ENCODE data around the gene MCTP2.

MCTP2 gene

DNA sequence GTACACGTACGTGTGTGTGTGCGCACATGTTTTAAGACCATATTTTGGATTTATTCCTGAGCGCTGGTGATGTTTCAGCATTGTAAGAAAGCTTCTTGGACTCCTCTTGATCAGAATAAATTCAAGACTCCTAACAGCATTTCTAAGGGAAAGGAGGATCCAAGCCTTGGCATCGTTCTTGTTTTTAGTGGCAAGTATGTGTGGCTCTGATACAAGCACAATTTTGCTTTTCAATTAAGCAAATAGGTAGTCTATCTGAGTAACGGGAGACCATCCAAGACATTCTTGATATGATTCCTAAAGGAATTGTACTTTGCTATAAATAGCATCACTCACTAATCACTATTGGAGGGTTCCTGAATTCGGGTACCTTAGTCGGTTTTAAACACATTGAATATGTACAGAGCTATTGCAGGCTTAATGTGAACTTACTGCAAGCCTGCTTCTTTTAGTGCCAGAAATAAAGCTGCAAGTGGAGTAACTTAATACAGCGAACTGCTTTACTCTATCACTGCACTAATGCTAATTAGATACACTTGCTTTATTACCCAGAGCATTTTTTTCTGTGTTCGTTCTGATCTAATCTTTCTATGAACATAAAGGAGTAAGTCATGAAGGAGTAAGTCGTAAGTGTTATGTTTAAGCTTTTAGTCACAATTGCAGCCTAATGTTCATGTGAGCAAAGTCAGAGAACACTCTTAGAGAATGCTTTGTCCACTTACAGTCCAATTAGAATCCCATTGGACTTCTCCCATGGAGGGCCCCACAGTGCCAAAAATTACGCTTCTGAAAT, 186.3 kb downstream of the MCTP2 start:
- CTCF ChIA-PET, result interaction anchor here (0.6 to 0.7 kb wide), 2 partner anchors 159 to 653 kb away, joined by 3 to 4 read pairs; no protein-coding TSS in a partner anchor
- Histone ChIP-seq H3K4me3 (ENCODE audit: low read depth, low read length) (no peak overlapping the region), H3K9me3 (ENCODE audit: control insufficient read depth, insufficient read depth, low read depth, low read length) (no peaks in the 10 kb centered on the region), H3K27ac (ENCODE audit: extremely low read depth, low read depth, low read length) (peak overlapping the region; percentile 42), H3K36me3 (ENCODE audit: control insufficient read depth in 2 of 2, insufficient read depth in 1 of 2, low read length in 2 of 2) (no peaks in the 10 kb centered on the region), H3K4me1 (ENCODE audit: control insufficient read depth, insufficient read depth, low read length) (peaks cover 43% of the 10 kb centered on the region)
- TF ChIP-seq ZNF362 (tag by site-specific recombination; IDR thresholded peaks at IDR 0.05), result peak; percentile 41; the same call in 1 of the 2 replicates
- no peak for TF ChIP-seq KLF8 (tag by site-specific recombination; IDR thresholded peaks at IDR 0.05)
- TF ChIP-seq, protein P1, sequence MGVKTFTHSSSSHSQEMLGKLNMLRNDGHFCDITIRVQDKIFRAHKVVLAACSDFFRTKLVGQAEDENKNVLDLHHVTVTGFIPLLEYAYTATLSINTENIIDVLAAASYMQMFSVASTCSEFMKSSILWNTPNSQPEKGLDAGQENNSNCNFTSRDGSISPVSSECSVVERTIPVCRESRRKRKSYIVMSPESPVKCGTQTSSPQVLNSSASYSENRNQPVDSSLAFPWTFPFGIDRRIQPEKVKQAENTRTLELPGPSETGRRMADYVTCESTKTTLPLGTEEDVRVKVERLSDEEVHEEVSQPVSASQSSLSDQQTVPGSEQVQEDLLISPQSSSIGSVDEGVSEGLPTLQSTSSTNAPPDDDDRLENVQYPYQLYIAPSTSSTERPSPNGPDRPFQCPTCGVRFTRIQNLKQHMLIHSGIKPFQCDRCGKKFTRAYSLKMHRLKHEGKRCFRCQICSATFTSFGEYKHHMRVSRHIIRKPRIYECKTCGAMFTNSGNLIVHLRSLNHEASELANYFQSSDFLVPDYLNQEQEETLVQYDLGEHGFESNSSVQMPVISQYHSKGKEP (tag by site-specific recombination; IDR thresholded peaks at IDR 0.05), result peak; percentile 97
- TF ChIP-seq ZNF768 (tag by site-specific recombination; IDR thresholded peaks at IDR 0.05), result no peak
- TF ChIP-seq WT1 (tag by site-specific recombination; IDR thresholded peaks at IDR 0.05), result peak; percentile 88
- peak; percentile 26; the same call in 1 of the 2 replicates for TF ChIP-seq OSR2 (tag by site-specific recombination; IDR thresholded peaks at IDR 0.05)
- peak; percentile 42 for TF ChIP-seq GLIS1 (tag by site-specific recombination; IDR thresholded peaks at IDR 0.05)
- TF ChIP-seq ZBTB48 (tag by site-specific recombination; IDR thresholded peaks at IDR 0.05), result no peak
- TF ChIP-seq TRIM28 (IDR thresholded peaks at IDR 0.05; ENCODE audit: borderline replicate concordance, low read length), result peak; percentile 71; the same call in 1 of the 2 replicates
- POLR2A ChIA-PET, result no interaction called here

DNA sequence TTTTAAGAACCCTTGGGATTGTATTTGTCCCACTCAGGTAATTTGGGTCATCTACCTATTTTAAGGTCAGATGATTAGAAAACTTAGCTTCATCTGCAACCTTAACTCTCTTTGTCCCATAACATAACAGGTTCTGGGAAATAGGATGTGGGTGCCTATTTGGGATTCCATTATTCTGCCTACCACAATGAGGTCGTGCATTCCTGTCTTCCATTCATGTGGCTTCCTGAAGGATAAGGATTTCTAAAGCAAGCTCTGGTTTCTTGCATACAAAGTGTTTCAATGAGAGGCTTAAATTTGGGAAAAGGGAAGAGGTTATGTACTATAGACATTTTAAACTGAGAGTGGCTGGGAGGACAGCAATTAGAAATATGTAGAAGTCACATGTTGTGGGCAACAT, 190.3 kb downstream of the MCTP2 start:
- ChIA-PET CTCF (interaction anchor here (1.6 kb wide), 1 partner anchor 9 kb away, joined by 10 read pairs; no protein-coding TSS in a partner anchor), POLR2A (no interaction called here)
- Histone ChIP-seq H3K27ac (ENCODE audit: extremely low read depth, low read depth, low read length) (no peak overlapping the region), H3K9me3 (ENCODE audit: control insufficient read depth, insufficient read depth, low read depth, low read length) (no peaks in the 10 kb centered on the region), H3K4me3 (ENCODE audit: low read depth, low read length) (no peak overlapping the region), H3K4me1 (ENCODE audit: control insufficient read depth, insufficient read depth, low read length) (peaks cover 16% of the 10 kb centered on the region), H3K36me3 (ENCODE audit: control insufficient read depth in 2 of 2, insufficient read depth in 1 of 2, low read length in 2 of 2) (no peaks in the 10 kb centered on the region)
- no peak for TF ChIP-seq ZNF138 (tag by site-specific recombination; IDR thresholded peaks at IDR 0.05; ENCODE audit: borderline replicate concordance)
- no peak for TF ChIP-seq ZNF76 (tag by site-specific recombination; IDR thresholded peaks at IDR 0.05; ENCODE audit: borderline replicate concordance, low read depth)
- TF ChIP-seq ZNF2 (tag by site-specific recombination; IDR thresholded peaks at IDR 0.05), result no peak
- TF ChIP-seq ZNF529 (tag by site-specific recombination; IDR thresholded peaks at IDR 0.05; ENCODE audit: insufficient replicate concordance), result no peak
- no peak for TF ChIP-seq ZNF501 (tag by site-specific recombination; IDR thresholded peaks at IDR 0.05)
- TF ChIP-seq ZNF701 (tag by site-specific recombination; IDR thresholded peaks at IDR 0.05), result no peak
- TF ChIP-seq, protein P2, sequence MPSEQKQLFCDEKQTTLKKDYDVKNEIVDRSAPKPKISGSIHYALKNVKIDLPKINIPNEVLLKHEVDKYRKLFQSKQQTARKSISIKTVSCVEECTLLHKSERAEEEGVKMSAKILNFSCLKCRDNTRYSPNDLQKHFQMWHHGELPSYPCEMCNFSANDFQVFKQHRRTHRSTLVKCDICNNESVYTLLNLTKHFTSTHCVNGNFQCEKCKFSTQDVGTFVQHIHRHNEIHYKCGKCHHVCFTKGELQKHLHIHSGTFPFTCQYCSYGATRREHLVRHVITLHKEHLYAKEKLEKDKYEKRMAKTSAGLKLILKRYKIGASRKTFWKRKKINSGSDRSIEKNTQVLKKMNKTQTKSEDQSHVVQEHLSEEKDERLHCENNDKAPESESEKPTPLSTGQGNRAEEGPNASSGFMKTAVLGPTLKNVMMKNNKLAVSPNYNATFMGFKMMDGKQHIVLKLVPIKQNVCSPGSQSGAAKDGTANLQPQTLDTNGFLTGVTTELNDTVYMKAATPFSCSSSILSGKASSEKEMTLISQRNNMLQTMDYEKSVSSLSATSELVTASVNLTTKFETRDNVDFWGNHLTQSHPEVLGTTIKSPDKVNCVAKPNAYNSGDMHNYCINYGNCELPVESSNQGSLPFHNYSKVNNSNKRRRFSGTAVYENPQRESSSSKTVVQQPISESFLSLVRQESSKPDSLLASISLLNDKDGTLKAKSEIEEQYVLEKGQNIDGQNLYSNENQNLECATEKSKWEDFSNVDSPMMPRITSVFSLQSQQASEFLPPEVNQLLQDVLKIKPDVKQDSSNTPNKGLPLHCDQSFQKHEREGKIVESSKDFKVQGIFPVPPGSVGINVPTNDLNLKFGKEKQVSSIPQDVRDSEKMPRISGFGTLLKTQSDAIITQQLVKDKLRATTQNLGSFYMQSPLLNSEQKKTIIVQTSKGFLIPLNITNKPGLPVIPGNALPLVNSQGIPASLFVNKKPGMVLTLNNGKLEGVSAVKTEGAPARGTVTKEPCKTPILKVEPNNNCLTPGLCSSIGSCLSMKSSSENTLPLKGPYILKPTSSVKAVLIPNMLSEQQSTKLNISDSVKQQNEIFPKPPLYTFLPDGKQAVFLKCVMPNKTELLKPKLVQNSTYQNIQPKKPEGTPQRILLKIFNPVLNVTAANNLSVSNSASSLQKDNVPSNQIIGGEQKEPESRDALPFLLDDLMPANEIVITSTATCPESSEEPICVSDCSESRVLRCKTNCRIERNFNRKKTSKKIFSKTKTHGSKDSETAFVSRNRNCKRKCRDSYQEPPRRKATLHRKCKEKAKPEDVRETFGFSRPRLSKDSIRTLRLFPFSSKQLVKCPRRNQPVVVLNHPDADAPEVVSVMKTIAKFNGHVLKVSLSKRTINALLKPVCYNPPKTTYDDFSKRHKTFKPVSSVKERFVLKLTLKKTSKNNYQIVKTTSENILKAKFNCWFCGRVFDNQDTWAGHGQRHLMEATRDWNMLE (tag by site-specific recombination; conservative IDR thresholded peaks at IDR 0.05; ENCODE audit: low read depth), result no peak
